CD4-positive, alpha-beta T cell treated with Interleukin-15 for 1 hour (primary cell): ENCODE measurements around the gene NATD1.

ENCODE experiments used
- DNase-seq: peaks from one replicate; pipeline ENCODE4 v3.0.0-alpha.2; 2020

NATD1 gene

GRCh38 chr17:21275047-21275578 lies 21.9 kb upstream of the NATD1 start:
- no peak for DNase-seq

GRCh38 chr17:21272881-21273792 lies 19.9 kb upstream of the NATD1 start:
- DNase-seq: no peak

GRCh38 chr17:21272250-21272649 lies 19.0 kb upstream of the NATD1 start:
- DNase-seq: no peak

- no peak for DNase-seq
Observed at GRCh38 chr17:21271454-21272183, 18.4 kb upstream of the NATD1 start.

- no peak for DNase-seq
Observed at GRCh38 chr17:21269394-21269793, 16.2 kb upstream of the NATD1 start.

- DNase-seq: no peak
Observed at GRCh38 chr17:21268596-21269188, 15.5 kb upstream of the NATD1 start.

- DNase-seq: no peak
Observed at GRCh38 chr17:21263376-21263775, 10.2 kb upstream of the NATD1 start.

GRCh38 chr17:21262259-21262993 lies 9.2 kb upstream of the NATD1 start:
- no peak for DNase-seq

- DNase-seq: no peak
Observed at GRCh38 chr17:21258593-21258992, 5.4 kb upstream of the NATD1 start.

- DNase-seq: no peak
Observed at GRCh38 chr17:21253646-21254441, 634 bp upstream of the NATD1 start.

GRCh38 chr17:21252289-21252795 lies 868 bp downstream of the NATD1 start:
- DNase-seq: no peak

- DNase-seq: no peak
Observed at GRCh38 chr17:21251337-21252010, 1.7 kb downstream of the NATD1 start.

- no peak for DNase-seq
Observed at GRCh38 chr17:21250854-21251253, 2.4 kb downstream of the NATD1 start.

GRCh38 chr17:21249920-21250703 lies 3.1 kb downstream of the NATD1 start:
- DNase-seq: no peak

GRCh38 chr17:21249086-21249795 lies 4.0 kb downstream of the NATD1 start:
- DNase-seq: no peak

- no peak for DNase-seq
Observed at GRCh38 chr17:21248500-21248899, 4.7 kb downstream of the NATD1 start.

GRCh38 chr17:21247552-21248258 lies 5.5 kb downstream of the NATD1 start:
- DNase-seq: no peak

GRCh38 chr17:21246698-21247097 lies 6.5 kb downstream of the NATD1 start:
- no peak for DNase-seq

GRCh38 chr17:21245639-21246084 lies 7.5 kb downstream of the NATD1 start:
- no peak for DNase-seq
